ENCODE results near the gene UNC45B.
"Not testable (repeated sequence)": the region's sequence is repeated elsewhere in the genome, so short reads cannot be mapped to it uniquely, and the experiment has no call there.

Gene UNC45B

DNA sequence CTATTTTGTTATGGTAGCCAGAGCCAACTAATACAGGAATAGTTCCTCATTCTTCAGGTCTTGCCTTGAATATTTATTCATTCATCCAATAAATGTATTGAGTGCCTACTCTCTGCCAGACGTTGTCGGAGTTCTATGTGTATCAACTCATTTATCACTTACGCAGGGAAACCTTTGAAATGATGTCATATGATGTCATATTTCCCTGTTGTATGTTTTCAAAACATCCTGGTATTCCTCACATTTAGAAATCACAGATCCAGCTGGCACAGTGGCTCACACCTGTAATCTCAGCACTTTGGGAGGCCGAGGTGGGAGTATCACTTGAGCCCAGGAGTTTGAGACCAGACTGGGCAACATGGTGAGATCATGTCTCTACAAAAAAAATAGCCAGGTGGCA lies 2.8 kb upstream of the UNC45B start:
- no peak for DNase-seq

DNA sequence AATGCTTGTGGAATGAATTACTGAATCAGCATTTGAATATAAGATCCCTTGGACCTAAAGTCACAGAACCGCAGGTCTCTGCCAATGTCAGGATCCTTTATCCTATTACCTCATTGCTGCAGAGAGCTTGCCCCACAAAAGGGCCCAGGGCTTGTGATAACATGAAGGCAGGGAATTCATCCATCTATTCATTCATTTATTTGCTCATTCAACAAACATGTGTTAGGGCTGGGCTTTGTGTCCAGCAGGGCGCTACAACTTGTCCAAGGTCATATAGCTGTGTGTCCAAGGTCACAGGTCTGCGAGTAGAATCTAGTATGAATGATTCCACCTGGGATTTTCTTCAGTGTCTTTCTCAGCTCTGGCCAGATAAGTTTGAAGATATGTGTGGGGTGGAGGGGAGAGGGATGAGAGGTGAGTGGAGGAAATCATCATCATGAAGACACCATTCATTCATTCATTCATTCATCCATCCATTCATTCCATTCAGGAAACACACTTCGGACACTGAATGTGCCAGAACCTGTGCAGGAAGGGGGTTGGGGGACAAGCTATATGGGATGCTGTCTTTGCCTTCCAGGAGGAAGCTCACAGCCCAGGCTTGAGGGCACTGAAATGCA lies 1.3 kb upstream of the UNC45B start:
- no peak for DNase-seq

DNA sequence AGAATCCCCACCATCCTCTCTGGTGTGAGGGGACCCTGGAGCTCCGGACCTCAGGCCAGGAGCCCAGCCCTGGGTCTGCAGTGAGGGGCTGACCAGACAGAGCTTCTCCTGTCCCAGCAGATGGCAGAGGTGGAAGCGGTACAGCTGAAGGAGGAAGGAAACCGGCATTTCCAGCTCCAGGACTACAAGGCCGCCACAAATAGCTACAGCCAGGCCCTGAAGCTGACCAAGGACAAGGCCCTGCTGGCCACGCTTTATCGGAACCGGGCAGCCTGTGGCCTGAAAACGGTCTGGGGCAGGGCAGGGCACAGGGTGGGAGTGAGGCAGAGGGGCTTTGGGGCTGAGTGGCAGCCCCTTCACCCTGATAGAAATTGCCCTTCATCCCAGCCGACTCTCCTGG lies 527 bp downstream of the UNC45B start:
- no peak for DNase-seq

DNA sequence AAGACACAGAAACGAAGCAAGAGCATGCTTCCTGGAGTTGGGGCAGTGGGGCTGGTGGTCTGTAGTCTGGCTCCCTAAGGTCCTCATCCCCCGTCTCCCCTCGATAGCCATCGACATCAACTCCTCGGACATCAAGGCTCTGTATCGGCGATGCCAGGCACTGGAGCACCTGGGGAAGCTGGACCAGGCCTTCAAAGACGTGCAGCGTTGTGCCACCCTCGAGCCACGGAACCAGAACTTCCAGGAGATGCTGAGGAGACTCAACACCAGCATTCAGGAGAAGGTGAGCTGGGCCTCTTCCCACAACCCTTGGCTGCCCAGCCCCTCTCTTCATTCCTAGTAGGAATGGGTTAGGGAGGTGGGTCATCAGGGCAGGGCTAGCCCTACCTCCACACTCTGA lies 2.3 kb downstream of the UNC45B start:
- DNase-seq: no peak

DNA sequence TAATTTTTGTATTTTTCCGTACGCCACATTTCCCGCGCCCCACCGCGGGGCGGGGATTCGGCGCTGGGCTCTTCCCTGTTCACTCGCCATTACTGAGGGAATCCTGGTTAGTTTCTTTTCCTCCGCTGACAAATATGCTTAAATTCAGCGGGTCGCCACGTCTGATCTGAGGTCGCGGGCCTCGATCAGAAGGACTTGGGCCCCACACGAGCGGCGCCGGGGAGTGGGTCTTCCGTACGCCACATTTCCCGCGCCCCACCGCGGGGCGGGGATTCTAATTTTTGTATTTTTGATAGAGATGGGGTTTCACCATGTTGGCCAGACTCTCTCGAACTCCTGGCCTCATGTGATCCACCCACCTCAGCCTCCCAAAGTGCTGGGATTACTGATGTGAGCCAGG lies 3.5 kb downstream of the UNC45B start:
- DNase-seq: not testable (repeated sequence)

DNA sequence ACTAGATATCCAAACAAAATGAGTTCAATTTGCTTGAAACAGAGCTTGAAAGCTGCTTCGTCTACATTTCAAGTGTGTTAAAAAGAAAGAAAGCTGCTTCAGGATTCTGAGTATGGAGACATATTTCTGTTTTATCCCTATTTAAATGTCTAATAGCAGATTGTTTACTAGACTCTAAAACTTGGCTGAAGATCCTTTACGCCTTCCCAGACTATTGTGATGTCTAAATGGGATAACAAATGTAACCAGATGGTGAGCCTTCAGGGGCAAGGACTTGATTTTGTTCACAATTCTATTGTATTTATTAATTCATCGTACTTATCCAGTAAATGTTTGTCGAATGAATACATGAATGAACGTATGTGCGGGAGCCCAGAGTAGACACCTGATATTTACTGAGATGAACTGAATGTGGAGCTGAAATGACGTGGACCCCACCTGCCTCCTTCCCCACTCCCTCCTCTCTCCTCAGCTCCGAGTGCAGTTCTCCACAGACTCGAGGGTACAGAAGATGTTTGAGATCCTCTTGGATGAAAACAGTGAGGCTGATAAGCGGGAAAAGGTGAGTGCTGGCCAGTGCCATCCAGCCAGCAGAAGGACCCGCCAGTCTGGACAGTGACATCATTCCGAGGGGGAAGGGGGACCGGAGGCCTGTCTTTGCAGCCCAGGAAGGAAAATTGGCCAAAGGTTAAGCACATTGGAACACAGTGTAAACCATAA lies 5.0 kb downstream of the UNC45B start:
- no peak for DNase-seq

DNA sequence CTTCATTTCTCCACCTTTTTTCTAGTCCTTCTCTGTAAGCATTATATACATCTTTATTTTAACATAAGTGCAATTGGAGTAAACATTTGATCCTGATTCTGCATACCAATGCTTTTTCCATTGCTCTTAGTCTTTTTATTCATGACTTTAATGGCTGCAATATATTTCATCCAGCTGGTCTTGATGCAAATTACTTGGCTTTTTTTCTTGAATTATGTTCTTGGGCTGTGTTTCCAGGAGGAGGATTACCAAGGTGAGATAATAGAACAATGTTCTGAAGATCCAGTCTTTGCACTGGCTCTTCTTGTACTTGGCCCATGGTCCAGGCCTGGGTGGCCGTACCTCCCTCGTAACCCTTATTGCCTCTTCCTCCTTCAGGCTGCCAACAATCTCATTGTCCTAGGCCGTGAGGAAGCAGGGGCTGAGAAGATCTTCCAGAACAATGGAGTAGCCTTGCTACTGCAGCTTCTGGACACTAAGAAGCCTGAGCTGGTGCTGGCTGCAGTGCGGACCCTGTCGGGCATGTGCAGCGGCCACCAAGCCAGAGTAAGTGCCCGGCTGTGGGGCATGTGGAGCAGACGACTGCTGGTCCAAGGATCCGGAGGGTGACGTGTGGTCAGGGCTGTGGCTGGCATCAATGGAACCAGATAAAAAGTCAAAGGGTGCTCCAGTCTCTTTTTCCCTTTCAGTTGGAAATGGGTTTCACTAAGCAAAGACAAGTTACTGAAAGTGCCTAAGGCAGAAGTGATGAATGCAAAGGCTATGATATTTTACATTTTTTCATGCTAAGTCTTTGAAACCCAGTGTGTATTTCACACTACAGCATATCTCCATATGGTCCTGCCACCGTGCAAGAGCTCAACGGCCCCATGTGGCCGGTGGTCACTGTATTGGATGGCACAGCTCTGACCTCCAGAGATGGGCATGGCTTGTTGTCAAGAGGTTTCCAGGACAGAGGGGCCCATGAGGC lies 6.9 kb downstream of the UNC45B start:
- no peak for DNase-seq

DNA sequence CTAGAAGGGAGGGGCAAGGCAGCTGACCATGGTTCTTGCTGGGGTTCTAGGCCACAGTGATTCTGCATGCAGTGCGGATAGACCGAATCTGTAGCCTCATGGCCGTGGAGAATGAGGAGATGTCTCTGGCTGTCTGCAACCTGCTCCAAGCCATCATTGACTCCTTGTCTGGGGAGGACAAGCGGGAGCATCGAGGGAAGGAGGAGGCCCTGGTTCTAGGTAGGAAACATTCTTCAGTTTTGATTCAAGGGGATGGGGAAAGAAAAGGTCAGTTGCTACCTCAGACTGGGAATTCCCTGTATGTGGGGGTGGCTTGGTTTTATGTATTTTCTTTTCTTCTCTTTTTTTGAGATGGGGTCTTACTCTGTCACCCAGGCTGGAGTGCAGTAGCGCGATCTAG lies 7.6 kb downstream of the UNC45B start:
- no peak for DNase-seq

DNA sequence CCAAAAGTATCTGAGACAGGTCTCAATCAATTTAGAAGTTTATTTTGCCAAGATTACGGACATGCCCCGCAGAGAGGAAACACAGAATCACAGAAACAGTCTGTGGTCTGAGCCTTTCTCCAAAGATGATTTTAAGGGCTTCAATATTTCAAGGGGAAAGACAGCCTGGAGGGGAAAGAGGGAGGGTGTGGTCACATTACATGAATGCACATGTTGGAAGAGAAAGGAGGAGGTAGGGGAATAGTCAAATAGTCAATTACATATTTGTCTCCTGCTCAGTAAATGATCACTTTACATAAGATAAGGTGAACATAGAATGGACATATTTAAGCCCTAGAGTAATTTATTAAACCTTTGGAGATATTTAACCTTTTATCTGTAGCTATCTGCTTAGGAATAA lies 12.3 kb downstream of the UNC45B start:
- no peak for DNase-seq

DNA sequence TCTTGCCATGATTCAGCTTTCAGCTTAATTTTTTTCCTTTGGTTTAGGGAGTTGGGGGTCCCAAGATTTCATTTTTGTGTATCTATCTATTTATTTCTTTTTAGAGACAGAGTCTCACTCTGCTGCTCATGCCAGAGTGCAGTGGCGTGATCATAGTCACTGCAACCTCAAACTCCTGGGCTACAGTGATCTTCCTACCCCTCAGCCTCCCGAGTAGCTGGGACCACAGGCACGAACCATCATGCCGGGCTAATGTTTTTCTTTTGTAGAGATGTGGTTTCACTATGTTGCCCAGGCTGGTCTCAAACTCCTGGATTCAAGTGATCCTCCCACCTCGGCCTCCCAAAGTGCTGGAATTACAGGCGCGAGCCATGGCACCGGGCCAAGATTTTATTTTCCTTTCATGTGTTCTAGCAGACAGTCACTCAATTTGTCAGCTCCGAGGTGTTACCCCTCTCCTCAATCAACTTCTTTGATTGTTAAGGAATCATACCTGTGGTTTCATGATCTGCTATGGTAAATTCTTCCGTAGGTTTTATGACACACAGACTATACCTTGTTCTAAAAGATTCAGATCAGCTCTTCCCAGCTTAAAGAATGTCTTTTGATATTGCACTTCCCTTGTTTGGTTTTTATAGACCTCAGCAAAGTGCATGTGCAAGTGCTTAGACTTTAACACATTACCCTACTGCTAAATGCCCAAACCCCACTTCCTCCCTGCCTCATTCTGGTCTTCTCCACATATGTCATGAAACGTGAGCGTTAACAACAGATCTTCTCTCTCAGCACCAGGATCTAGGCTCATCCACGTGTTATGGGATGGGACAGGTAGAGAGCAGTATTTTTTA lies 13.0 kb downstream of the UNC45B start:
- DNase-seq: no peak

DNA sequence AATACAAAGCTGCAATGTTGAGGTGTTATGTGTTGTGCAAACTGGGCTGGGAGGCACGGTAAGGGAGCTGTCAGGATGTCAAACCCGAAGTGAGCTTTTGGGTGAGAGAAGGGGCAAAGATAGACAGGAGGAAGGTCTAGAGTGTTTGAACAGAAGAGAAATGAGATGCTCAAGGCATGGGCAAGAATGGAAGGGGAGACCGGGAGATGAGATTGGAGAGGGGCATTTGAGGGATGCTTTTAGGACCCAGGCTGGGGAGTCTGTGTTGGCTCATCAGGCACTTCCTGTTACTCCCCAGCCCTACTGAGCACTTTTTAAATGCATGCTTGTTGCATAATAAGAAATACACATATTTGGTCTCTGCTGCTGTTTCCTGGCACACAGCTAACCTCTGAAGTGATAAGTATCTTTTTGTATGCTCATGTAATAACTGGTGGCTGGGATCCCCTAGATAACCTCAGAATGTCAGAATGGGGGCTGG lies 13.7 kb downstream of the UNC45B start:
- no peak for DNase-seq

DNA sequence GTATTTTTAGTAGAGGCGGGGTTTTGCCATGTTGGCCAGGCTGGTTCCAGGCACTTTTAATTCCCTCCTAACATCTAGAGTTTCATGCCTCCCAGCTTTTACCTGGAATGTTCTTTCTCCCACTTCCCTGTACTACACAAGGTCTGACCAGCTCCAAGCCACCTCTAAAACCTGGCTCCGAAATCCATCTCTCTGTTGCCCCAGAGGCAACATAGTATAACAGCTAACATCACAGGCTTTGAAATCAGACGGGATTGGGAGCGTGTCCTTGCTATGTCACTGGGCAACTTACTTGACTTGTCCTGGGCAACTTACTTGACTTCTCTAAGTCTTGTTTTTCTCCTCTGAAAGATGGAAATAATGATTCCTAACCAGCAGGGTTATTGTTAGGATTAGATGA lies 15.1 kb downstream of the UNC45B start:
- no peak for DNase-seq

DNA sequence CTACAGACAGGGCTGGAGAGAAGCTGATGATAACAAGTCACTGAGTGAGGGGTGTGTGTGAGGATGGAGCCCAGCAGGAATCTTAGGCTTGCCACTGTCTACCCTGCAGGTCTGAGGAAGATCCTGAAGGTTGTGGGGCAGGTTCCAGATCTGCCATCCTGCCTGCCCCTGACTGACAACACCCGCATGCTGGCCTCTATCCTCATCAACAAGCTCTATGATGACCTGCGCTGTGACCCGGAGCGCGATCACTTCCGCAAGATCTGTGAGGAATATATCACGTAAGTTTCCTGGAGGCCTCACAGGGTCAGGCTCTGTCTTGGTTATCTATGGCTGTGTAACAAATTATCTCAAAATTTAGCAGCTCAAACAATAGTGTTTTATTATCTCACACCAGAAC lies 16.3 kb downstream of the UNC45B start:
- no peak for DNase-seq

DNA sequence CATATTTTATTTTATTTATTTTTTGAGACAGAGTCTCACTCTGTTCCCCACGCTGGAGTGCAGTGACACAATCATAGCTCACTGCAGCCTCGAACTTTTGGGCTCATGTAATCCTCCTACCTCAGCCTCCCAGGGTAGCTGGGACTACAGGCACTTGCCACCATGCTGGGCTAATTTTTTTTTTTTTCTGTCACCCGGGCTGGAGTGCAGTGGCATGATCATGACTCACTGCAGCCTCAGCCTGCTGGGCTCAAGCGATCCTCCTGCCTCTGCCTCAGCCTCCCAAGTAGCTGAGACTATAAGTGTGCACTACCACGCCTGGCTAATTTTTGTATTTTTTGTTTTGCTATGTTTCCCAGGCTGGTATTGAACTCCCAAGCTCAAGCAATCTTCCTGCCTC lies 17.1 kb downstream of the UNC45B start:
- DNase-seq: no peak

DNA sequence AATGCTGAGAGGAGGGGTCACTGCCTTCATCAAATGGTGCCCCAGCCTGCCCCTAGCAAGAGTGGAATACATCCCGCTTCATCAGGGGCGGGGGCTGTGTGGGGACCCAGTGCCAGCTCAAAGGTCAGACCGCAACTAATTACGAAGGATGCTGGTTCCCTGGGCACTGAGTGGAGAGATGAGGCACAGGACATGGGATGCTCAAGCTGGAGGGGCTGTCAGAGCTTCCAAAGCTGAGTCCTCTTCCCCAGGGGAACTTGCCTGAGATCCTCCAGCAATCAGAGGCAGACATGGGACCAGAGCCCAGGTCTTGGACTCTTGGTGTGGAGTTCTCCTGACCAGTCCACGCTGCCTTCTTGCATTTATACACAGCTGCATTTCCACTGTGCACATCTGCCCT lies 18.9 kb downstream of the UNC45B start:
- DNase-seq: no peak

DNA sequence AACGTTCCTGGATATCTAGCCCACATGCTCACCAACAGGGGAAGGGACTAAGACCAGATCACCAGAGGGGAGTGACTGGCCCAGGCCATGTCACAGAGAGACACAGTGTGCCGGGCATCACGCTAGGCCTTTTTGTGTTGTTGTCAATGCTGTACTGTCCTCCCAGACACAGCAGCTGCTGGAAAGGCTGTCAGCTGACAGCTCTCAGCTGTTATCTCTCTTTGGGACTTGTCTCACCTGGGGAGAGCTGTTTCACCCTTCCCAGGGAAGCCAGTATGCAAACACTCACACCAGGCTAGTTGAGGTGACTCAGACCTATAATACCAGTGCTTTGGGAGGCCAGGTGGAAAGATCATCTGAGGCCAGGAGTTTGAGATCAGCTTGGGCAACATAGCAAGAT lies 19.4 kb downstream of the UNC45B start:
- DNase-seq: no peak

DNA sequence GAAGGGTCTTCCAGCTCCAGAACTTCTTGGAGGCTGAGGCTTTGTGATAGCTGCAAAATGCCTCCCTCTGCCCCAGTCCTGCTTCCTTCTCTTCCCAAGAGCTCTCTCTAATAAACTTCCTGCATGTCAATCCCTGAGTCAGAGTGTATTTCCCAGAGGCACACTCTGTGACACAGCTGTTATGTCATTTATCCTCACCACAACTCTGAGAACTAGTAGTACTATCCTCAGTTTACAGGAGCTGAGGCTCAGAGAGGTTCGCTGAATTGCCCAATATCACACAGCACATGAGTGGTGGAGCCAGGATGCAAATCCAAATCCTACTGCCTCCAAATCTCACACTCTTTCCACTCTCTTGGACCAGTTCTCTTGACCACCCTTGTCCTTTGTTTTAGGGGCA lies 20.0 kb downstream of the UNC45B start:
- no peak for DNase-seq

DNA sequence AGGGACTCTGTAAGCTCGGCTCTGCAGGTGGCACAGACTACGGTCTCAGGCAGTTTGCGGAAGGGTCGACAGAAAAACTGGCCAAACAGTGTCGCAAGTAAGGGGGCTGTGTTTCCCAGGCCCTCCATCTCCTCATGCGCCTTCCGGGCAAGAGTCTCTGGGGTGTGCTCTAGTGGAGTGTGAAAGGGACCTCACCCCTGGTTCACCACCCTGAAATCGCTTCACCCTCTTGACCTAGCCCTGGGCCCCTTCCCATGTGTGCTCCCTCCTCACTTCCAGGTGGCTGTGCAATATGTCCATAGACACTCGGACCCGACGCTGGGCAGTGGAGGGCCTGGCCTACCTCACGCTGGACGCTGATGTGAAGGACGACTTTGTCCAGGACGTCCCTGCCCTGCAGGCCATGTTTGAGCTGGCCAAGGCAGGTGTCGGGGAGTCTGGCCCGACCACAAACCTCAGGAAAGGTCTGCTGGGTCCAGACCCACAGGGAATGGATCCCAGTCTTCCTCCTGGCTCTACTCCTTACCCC lies 22.3 kb downstream of the UNC45B start:
- DNase-seq: no peak

DNA sequence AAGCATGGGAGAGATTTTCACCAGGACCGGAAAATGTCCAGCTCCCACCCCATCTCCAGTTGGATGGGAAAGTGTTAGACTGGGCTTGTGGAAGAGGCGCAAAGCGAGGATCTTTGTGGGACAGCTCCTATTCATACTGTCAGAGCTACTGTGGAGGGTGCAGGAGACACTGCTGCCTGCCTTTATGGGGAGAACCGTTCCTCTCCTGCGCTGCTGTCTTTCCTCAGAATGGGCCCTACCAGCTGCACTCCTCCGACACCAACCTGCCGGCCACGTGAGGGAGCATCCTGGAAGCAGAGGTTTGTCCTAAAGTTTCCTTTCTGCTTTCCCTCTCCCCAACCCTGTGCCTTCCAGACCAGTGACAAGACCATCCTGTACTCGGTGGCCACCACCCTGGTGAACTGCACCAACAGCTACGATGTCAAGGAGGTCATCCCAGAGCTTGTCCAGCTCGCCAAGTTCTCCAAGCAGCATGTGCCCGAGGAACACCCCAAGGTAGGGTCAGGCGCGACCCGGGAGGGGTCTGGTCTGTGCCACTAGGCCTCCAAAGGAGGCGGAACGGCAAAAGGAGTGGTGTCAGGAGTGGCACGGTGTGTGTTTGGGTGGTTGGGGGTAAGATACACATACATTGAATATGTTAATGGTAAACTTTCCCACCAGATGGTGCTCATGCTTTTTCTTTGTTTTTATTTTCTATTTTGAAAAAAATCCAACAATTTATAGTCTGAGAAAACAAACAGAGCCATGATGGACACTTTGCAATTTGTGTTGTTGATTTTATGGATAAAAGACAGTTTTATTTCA lies 23.6 kb downstream of the UNC45B start:
- DNase-seq: no peak

DNA sequence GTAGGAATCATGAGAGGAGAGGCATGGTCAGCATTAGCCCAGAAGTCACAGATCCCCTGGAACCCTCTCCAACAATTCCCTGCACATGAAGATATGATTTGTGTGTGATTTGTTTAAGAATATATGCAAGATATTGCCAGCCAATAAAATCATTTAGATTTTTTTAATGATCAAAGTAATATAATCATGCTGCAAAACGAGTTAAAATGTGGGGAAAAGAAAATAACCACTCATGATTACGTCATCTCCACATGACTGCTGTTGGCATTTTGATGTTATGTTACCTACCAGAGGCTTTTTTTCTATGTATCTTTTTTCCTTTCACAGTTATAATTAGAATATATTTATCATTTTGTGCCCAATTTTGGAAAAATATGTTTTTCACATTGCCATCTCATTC lies 24.2 kb downstream of the UNC45B start:
- no peak for DNase-seq

DNA sequence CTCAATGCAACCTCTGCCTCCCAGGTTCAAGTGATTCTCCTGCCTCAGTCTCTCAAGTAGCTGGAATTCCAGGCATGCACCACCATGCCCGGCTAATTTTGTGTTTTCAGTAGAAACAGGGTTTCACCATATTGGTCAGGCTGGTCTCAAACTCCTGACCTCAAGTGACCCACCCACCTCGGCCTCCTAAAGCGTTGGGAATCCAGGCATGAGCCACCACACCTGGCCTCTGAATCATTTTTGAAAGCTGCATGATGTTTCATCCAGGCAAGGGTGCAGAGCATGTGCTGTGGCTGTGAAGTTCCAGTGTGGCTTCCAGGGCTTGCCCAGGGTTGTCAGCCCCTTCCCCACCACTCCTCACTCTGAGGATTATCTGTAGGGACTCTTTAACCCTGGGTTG lies 24.7 kb downstream of the UNC45B start:
- not testable (repeated sequence) for DNase-seq
